GM19240 (cell line): ENCODE measurements around the gene EXO5.
"Not testable (repeated sequence)": the region's sequence is repeated elsewhere in the genome, so short reads cannot be mapped to it uniquely, and the experiment has no call there.

Experiments used
- DNase-seq: peaks from one replicate; pipeline ENCODE4 v3.0.0; 2011; ENCODE audit warnings: low spot score; ENCODE audit not compliant: insufficient read length

EXO5 gene

DNA sequence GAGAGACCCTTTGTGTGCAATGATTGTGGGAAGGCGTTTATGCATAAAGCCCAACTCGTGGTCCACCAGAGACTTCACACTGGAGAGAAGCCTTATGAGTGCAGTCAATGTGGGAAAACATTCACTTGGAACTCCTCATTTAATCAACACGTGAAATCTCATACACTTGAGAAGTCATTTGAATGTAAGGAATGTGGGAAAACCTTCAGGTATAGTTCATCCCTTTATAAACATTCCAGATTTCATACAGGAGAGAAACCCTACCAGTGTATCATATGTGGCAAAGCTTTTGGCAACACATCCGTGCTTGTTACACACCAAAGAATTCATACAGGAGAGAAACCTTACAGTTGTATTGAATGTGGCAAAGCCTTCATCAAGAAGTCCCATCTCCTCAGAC is 38.4 kb downstream of the EXO5 start:
- DNase-seq = no peak

DNA sequence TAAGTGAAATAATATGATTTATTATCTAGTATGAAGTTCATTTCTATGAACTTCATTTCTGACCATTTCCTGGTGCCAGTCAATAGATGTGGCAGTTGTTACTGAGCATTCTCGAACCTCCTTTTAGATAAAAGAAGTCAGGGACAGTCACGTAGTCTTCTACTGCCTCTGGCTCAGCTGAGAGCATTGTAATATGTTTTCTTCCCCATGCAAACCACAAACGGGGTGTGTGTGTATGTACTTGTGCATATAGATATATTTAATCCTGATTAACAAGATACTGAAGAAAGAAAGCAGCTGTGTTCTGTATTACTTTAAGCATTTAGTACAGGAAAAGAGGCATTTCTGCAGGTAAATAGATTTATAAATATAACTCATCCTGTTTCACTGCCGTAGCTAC is 44.5 kb downstream of the EXO5 start:
- DNase-seq = no peak

DNA sequence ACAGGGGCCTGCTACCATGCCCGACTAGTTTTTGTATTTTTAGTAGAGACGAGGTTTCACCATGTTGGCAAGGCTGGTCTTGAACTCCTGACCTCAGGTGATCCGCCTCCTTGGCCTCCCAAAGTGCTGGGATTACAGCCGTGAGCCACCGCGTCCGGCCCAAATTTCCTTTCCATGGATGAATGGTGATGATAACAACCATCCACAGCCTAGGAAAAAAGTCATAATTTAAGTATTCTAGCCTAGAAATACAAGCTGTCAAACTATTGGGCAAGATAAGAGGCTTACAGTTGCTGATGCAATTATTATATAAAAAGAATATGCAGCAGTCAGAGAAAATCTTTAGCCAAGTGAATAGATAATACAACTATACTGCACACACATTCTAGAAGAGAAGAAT is 46.2 kb downstream of the EXO5 start:
- DNase-seq = not testable (repeated sequence)

DNA sequence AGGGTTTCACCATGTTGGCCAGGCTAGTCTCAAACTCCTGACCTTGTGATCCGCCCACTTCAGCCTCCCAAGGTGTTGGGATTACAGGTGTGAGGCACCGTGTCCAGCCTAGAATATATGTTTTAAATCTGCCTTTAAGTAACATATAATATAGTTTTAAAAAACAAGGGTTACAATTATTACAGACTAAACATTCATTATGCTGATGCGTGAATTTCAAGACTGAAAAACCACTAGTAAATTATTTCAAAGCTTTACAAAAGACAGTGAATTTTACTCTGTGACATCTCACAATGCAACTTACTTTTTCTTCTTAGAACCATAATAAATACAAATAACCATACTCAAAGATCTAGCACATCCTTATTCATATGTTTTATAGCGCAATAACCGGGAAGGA is 47.6 kb downstream of the EXO5 start:
- no peak for DNase-seq

DNA sequence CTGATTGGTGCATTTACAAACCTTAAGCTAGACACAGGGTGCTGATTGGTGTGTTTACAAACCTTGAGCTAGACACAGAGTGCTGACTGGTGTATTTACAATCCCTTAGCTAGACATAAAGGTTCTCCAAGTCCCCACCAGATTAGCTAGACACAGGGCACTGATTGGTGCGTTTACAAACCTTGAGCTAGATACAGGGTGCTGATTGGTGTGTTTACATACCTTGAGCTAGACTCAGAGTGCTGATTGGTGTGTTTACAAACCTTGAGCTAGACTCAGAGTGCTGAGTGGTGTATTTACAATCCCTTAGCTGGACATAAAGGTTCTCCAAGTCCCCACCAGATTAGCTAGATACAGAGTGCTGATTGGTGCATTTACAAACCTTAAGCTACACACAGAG is 49.7 kb downstream of the EXO5 start:
- DNase-seq = not testable (repeated sequence)

DNA sequence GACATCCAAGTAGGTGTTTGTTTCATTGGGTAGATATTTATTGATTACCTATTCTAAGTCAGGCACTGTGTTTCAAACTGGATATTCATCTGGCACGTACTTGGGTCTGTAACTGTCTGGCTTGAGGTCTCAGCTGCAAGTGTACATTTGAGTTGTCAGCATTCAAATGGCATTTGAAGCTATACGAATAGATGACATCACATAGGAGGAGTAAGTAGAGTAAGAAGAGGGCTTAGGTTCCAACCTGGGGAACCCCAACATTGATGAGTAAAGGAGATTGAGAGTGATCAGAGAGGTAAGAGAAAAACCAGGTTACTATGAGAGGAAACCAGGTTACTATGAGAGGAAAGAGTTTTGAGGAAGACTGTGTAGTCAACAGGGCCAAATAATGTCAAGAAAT is 53.6 kb downstream of the EXO5 start:
- DNase-seq = no peak

DNA sequence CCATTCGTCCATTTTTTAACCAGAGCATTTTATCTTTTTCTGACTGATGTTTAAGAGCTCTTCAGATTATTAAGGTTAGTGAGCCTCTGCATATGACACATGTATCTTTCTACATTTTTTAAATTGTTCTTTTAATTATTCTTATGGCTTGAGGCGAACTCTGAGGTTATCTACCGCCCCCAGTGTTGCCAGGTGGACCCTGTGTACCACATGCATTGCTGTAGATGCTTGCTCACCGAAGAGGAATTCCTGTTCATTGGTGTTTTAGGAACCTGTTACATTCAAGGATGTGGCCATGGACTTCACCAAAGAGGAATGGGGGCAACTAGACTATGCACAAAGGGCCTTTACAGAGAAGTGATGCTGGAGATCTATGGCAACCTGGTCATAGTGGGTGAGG is 54.7 kb downstream of the EXO5 start:
- no peak for DNase-seq

DNA sequence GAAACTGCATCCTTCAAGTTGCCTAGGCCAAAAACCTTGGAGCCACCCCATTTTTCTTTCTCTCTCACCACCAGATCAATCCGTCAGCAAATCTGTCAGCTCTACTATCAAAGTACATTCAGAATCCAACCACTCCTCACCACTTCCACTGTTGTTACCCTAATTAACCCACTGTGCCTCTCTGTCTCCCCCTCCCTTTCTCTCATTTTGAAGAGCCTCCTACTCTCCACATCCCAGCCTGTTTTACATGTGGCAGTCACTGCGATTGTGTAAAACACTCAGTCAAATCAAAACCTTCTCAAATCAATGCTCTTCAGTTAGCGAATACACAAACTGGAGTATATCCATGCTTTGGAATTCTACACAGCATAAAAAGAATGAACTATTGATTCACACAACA is 55.9 kb downstream of the EXO5 start:
- no peak for DNase-seq

DNA sequence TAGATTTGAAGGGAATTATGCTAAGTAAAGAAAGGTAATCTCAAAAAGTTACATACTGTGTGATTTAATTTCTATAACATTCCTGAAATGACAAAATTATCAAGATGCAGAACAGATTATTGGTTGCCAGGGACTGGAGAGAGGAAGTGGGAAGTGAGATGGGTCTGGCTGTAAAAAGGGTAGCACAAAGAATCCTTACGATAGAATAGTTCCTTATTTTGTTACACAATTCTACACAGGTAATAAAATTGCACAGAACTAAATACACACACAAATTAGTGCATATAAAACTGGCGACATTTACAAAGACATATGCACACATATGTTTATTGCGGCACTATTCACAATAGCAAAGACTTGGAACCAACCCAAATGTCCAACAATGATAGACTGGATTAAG is 56.3 kb downstream of the EXO5 start:
- no peak for DNase-seq
